ENCODE measurements around the gene SRP72.

Gene SRP72

GRCh38 chr4:56480691-56481090 lies 13.3 kb downstream of the SRP72 start:
- no peak overlapping the region for H3K27ac ChIP-seq
- TF ChIP-seq ZFX (IDR thresholded peaks at IDR 0.05), result no peak
- TF ChIP-seq, protein P1, sequence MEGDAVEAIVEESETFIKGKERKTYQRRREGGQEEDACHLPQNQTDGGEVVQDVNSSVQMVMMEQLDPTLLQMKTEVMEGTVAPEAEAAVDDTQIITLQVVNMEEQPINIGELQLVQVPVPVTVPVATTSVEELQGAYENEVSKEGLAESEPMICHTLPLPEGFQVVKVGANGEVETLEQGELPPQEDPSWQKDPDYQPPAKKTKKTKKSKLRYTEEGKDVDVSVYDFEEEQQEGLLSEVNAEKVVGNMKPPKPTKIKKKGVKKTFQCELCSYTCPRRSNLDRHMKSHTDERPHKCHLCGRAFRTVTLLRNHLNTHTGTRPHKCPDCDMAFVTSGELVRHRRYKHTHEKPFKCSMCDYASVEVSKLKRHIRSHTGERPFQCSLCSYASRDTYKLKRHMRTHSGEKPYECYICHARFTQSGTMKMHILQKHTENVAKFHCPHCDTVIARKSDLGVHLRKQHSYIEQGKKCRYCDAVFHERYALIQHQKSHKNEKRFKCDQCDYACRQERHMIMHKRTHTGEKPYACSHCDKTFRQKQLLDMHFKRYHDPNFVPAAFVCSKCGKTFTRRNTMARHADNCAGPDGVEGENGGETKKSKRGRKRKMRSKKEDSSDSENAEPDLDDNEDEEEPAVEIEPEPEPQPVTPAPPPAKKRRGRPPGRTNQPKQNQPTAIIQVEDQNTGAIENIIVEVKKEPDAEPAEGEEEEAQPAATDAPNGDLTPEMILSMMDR (conservative IDR thresholded peaks at IDR 0.05), result no peak

DNA sequence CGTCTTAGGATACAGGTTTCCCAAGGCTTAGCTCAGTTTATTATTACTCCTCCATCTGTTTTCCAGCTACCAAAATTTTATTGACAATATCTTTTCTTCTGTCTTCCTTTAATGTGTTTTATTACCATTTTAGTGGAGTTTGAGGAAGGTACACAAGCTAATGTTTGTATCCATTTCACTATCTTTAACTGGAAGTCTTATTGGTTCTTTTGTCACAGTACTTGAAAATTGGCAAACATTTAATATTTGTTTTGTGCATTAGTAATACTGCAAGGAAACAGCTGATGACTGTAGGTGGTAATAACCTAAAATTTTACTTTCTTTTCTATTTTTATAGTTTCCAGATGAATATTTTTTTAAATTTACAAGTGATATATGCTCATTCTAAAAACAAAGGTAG lies 28.8 kb downstream of the SRP72 start:
- no peak overlapping the region for H3K27ac ChIP-seq
- TF ChIP-seq ZFX (IDR thresholded peaks at IDR 0.05), result no peak
- TF ChIP-seq, protein P1 (conservative IDR thresholded peaks at IDR 0.05), result no peak

DNA sequence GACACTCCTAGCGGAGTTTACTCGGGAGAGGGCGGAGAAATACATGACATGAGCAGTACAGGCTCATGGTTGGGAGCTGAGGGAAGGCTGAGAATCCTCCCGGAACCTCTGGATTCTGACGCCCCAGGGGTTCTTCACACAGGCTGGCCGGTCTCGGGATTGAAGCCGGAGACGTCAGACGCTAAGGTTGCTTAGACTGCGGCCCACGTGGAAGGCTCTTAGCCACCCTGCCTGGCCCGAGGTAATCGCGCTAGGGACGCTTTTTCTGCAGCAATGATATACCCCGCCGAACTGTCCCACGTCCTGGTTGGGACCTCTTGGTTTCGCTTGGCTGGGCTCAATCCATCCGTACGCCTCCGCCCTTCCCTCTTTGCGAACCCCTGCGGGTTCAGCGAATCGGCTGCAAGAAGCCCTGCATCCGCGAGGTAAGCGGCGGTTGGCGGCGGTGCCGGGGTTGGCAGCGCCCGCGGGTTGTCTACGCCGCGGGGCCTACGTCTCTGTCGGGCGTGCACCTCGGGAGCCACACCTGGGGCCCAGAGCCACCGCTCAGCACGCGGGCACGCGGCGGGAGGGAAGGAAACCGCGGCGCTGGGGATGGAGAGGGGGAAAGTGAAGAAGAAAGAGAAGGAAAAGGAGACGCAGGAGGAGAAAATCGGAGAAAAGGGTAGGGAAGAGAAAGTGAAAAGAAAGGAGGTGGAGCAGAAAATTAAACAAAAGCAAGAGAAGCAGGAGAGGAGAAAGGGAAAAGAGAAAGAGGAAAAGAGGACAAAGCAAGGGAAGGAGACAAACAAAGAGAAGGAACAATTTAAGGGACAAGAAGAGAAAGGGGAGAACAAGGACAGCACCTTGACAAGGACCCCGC lies 38.1 kb downstream of the SRP72 start, which contains the start of gene ARL9:
ARL9 (plus strand) TSS at position 523 of the 862 bp plus-strand sequence; CDS start at position 595, 72 bp downstream.
- H3K27ac ChIP-seq, result no peak within 1 kb of the TSS
- TF ChIP-seq ZFX (IDR thresholded peaks at IDR 0.05), result no peak
- TF ChIP-seq, protein P1 (conservative IDR thresholded peaks at IDR 0.05), result no peak

DNA sequence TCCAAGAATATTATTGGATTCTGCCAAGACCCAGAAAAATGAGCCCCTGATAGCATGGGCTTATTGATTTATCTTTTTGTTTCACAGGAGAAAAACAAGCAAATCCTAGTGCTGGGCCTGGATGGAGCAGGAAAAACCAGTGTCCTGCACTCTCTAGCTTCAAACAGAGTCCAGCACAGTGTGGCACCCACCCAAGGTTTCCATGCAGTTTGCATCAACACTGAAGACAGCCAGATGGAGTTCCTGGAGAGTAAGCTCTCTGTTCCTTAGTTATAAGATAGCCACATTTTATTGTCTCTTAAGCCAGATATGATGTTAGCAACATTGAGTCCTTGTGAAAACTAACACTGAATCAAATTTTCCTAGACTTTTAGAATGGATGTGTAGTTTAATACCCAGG lies 43.7 kb downstream of the SRP72 start:
- no peak overlapping the region for H3K27ac ChIP-seq
- TF ChIP-seq, protein P1 (conservative IDR thresholded peaks at IDR 0.05), result no peak
- no peak for TF ChIP-seq ZFX (IDR thresholded peaks at IDR 0.05)

DNA sequence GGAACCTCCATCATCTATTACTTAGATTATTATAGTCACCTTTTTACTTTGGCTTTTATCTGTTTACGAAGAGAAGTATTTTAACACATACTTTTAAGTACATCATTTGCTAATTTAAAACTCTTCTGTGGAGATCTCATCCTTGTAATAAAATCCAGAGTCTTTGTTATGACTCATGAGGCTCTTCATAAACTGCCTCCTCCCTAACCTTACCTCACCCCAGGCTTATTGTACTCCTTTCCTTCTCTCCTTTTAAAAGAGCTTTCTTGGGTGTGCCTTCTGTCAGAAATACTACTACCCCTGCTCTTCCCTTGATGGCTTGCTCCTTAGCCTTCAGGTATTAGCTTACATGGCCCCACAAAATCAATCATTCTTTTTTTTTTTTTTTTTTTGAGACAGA lies 44.7 kb downstream of the SRP72 start:
- TF ChIP-seq, protein P1 (conservative IDR thresholded peaks at IDR 0.05), result no peak
- TF ChIP-seq ZFX (IDR thresholded peaks at IDR 0.05), result no peak

GRCh38 chr4:56513517-56513916 lies 46.1 kb downstream of the SRP72 start:
- H3K27ac ChIP-seq, result no peak overlapping the region
- TF ChIP-seq ZFX (IDR thresholded peaks at IDR 0.05), result no peak
- TF ChIP-seq, protein P1 (conservative IDR thresholded peaks at IDR 0.05), result no peak

More for the DNA sequence above, 44.7 kb downstream of the SRP72 start:
- H3K27ac ChIP-seq, result no peak overlapping the region
